Transverse colon (tissue), 3 donors: Measurements from ENCODE around the gene SPATA45.

Experiments
- POLR2A ChIP-seq: fragments of 450-650 bp; IDR thresholded peaks from one replicate; pipeline ENCODE4 v1.6.1; 2016; ENCODE audit warnings: antibody characterized with exemption, mild to moderate bottlenecking, moderate library complexity
- TF ChIP-seq, protein P1 (sequence below), 5 experiments: fragments of 200-600 bp in 3 of 5; fragments of 450-650 bp in 2 of 5; sonication (generic) in 3 of 5; IDR thresholded peaks; 1 replicate in 2 of 5; 2 replicates in 3 of 5; pipeline ENCODE4 v1.5.1; 2016 to 2017; ENCODE audit warnings: antibody characterized with exemption in 5 of 5, inconsistent platforms in 3 of 5, mild to moderate bottlenecking in 2 of 5, moderate library complexity in 1 of 5

DNA sequence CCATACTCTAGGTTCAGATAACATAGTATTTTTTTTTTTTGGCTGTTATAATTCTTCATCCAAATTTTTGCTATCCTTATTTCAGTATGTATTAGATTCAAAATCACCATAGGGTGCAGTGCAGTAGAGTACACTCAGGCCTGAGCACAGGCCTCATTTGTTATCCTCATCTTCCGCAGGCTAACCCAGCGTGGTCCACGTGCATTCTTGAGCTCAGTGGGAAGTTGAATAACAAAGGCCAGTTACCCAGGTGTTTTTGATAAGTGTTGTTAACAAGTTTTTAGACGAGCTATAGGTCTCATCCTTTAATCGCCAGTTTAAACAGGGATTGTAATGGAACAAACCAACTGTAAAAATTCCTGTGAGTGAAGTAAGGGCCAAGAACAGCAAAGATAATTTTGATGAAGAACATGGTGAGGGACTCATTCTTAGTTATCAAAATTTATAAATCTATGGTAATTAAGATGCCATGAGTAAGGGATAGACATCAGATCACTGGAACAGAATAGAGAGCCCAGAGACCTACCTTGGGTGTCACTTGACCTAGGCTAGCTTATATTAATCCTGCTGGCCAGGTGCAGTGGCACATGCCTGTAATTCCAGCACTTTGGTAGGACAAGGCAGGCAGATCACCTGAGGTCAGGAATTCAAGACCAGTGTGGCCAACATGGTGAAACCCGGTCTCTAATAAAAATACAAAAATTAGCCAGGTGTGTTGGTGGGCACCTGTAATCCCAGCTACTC is 32.7 kb upstream of the SPATA45 start:
- no peak for TF ChIP-seq POLR2A
- TF ChIP-seq, protein P1, sequence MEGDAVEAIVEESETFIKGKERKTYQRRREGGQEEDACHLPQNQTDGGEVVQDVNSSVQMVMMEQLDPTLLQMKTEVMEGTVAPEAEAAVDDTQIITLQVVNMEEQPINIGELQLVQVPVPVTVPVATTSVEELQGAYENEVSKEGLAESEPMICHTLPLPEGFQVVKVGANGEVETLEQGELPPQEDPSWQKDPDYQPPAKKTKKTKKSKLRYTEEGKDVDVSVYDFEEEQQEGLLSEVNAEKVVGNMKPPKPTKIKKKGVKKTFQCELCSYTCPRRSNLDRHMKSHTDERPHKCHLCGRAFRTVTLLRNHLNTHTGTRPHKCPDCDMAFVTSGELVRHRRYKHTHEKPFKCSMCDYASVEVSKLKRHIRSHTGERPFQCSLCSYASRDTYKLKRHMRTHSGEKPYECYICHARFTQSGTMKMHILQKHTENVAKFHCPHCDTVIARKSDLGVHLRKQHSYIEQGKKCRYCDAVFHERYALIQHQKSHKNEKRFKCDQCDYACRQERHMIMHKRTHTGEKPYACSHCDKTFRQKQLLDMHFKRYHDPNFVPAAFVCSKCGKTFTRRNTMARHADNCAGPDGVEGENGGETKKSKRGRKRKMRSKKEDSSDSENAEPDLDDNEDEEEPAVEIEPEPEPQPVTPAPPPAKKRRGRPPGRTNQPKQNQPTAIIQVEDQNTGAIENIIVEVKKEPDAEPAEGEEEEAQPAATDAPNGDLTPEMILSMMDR (IDR thresholded peaks at IDR 0.05), result no peak
